ENCODE measurements around the gene SH2D3C.

SH2D3C gene

DNA sequence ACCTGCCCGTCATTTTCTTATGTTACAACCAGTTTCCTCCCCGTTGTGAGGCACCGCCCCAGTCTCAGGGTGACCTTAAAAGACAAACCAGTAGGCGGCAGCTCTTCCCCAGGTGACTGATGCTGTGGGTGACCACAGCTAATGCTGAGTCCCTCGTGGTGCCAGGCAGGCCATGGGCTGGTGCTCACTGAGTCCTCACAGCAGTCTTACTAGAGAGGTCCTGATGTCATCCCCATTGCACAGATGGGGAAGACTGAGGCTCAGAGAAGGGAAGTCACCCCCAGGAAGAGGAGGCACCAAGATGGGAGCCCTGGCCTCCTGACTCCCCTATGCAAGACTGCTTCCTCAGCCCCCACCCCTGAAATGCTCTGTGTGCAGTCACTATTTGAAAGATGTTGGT is 70.7 kb downstream of the SH2D3C start:
- in situ Hi-C loops (cut with HindIII; ENCODE audit: low pct_ligation_motif_present, low sequenced_read_pairs), result no loop called here
- no peak for DNase-seq

DNA sequence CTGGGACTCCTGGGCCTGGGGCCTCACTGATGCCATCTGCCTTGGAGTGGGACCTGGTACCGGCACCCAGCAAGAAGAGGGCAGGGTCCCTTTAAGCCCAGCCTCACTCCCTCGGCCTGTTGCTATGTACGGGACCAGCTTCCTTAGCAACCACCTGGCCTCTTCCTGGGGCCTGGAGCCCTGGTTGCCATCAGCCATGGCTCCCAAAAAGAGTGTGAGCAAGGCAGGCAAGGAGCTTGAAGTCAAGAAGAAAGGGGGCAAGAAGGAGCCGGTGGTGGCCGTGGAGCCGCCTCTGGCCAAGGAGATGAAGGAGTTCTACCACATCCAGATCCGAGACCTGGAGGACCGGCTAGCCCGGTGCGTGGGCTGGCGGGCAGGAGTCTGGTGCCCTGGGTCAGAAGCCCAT is 71.6 kb downstream of the SH2D3C start, which contains the start of gene CFAP157:
CFAP157 (plus strand) TSS at position 153 of the 406 bp plus-strand sequence; CDS start at position 197, 44 bp downstream.
- in situ Hi-C loops (cut with HindIII; ENCODE audit: low pct_ligation_motif_present, low sequenced_read_pairs), result no loop called here
- TF ChIP-seq CTCF (IDR thresholded peaks at IDR 0.05; ENCODE audit: low read depth, low read length, missing control alignments), result no peak
- Histone ChIP-seq H3K36me3 (replicated peaks) (no peaks in the 10 kb centered on the region), H3K27ac (no peak within 1 kb of the TSS), H3K4me3 (ENCODE audit: low read depth, low read length) (no peak within 1 kb of the TSS), H3K27me3 (replicated peaks) (no peaks in the 10 kb centered on the region)
- DNase-seq, result no peak

More for the DNA sequence above, 70.7 kb downstream of the SH2D3C start:
- H3K27me3 ChIP-seq (replicated peaks), result no peaks in the 10 kb centered on the region
- no peak overlapping the region for H3K27ac ChIP-seq
- H3K4me3 ChIP-seq (ENCODE audit: low read depth, low read length), result no peak overlapping the region
- no peaks in the 10 kb centered on the region for H3K36me3 ChIP-seq (replicated peaks)
- no peak for TF ChIP-seq CTCF (IDR thresholded peaks at IDR 0.05; ENCODE audit: low read depth, low read length, missing control alignments)

GRCh38 chr9:127705577-127706379 is 72.7 kb downstream of the SH2D3C start:
- Histone ChIP-seq H3K27me3 (replicated peaks) (no peaks in the 10 kb centered on the region), H3K4me3 (ENCODE audit: low read depth, low read length) (no peak overlapping the region), H3K36me3 (replicated peaks) (no peaks in the 10 kb centered on the region), H3K27ac (no peak overlapping the region)
- in situ Hi-C loops (cut with HindIII; ENCODE audit: low pct_ligation_motif_present, low sequenced_read_pairs), result no loop called here
- no peak for DNase-seq
- TF ChIP-seq CTCF (IDR thresholded peaks at IDR 0.05; ENCODE audit: low read depth, low read length, missing control alignments), result no peak

DNA sequence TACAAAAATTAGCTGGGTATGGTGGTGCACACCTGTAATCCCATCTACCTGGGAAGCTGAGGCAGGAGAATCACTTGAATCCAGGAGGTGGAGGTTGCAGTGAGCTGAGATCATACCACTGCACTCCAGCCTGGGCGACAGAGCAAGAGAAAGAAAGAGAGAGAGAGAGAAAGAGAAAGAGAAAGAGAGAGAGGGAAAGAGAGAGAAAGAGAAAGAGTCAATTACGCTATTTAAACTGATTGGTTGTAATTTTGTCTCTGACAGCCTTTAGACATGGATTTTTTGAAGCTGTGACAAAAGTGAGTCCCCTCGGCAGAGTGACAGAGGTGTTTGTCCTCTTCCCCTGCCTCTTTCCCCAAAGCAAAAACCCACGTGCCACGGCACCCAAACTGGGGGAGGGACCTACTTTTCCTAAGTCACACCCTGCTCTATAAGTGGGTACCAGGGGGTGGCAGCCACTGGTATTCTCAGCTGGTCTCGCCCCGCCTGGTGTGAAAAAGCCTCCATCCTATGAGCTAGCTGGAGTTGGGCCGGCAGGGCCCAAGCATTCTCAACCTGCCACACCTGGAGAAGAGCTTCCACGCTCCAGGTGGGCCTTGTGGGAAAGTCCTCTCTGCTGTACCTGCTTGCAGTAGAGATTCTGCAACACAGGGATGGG is 75.0 kb downstream of the SH2D3C start:
- Histone ChIP-seq H3K4me3 (ENCODE audit: low read depth, low read length) (no peak overlapping the region), H3K36me3 (replicated peaks) (no peaks in the 10 kb centered on the region), H3K27ac (no peak overlapping the region), H3K27me3 (replicated peaks) (no peaks in the 10 kb centered on the region)
- DNase-seq, result no peak
- in situ Hi-C loops (cut with HindIII; ENCODE audit: low pct_ligation_motif_present, low sequenced_read_pairs), result no loop called here
- no peak for TF ChIP-seq CTCF (IDR thresholded peaks at IDR 0.05; ENCODE audit: low read depth, low read length, missing control alignments)

GRCh38 chr9:127700594-127701255 is 77.7 kb downstream of the SH2D3C start:
- Histone ChIP-seq H3K4me3 (ENCODE audit: low read depth, low read length) (no peak overlapping the region), H3K36me3 (replicated peaks) (no peaks in the 10 kb centered on the region), H3K27ac (no peak overlapping the region), H3K27me3 (replicated peaks) (no peaks in the 10 kb centered on the region)
- DNase-seq, result no peak
- TF ChIP-seq CTCF (IDR thresholded peaks at IDR 0.05; ENCODE audit: low read depth, low read length, missing control alignments), result no peak
- in situ Hi-C loops (cut with HindIII; ENCODE audit: low pct_ligation_motif_present, low sequenced_read_pairs), result no loop called here

Data from brain microvascular endothelial cell (primary cell).